Measurements from ENCODE around the gene SFMBT2.

Gene SFMBT2

GRCh38 chr10:7157091-7157490 lies 253.7 kb downstream of the SFMBT2 start:
- in situ Hi-C loops (cut with HindIII; ENCODE audit: low sequenced_read_pairs), result no loop called here
- H3K4me3 ChIP-seq (ENCODE audit: low read depth, low read length), result no peak overlapping the region
- TF ChIP-seq, protein P1, sequence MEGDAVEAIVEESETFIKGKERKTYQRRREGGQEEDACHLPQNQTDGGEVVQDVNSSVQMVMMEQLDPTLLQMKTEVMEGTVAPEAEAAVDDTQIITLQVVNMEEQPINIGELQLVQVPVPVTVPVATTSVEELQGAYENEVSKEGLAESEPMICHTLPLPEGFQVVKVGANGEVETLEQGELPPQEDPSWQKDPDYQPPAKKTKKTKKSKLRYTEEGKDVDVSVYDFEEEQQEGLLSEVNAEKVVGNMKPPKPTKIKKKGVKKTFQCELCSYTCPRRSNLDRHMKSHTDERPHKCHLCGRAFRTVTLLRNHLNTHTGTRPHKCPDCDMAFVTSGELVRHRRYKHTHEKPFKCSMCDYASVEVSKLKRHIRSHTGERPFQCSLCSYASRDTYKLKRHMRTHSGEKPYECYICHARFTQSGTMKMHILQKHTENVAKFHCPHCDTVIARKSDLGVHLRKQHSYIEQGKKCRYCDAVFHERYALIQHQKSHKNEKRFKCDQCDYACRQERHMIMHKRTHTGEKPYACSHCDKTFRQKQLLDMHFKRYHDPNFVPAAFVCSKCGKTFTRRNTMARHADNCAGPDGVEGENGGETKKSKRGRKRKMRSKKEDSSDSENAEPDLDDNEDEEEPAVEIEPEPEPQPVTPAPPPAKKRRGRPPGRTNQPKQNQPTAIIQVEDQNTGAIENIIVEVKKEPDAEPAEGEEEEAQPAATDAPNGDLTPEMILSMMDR (IDR thresholded peaks at IDR 0.05; ENCODE audit: low read depth, low read length), result no peak
- no peak for DNase-seq (ENCODE audit: low read depth, low spot score)

DNA sequence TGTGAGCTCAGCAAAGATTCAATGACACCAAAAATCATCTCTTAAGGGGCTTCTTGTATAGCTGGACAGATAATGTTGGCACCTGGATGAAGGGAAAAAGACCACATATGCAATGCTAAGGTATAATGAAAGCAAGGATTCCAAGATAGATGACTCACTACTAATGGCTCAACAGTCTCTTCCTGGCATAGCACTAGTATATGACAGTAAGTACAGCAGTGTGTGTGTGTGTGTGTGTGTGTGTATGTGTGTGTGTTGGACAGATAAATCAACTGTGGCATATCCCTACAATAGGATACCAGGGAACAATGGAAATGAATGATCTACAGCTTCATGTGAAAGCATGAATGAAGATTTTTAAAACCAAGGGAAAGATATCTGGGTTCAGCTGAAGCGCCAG lies 257.1 kb downstream of the SFMBT2 start:
- H3K4me3 ChIP-seq (ENCODE audit: low read depth, low read length), result no peak overlapping the region
- in situ Hi-C loops (cut with HindIII; ENCODE audit: low sequenced_read_pairs), result no loop called here
- DNase-seq (ENCODE audit: low read depth, low spot score), result peak; percentile 19
- TF ChIP-seq, protein P1 (IDR thresholded peaks at IDR 0.05; ENCODE audit: low read depth, low read length), result no peak

DNA sequence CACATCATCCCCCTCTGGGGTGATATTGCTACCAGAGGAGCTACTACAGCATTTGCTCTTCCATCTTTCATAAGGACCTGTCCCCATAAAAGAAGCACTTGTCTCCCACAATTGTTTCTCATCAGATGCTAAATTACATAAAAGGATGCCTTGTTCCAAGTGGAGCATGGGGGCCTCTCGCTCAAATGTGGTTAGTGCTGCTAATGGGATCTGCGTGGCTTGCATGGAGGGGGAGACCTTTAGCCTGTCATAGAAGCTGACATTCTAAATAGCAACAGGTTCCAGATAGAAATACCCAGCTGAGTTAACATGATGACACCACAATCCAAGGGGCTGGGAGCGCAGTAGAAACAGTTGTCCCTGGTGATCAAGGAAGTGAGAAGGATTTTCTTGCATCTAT lies 257.9 kb downstream of the SFMBT2 start:
- no peak for DNase-seq (ENCODE audit: low read depth, low spot score)
- in situ Hi-C loops (cut with HindIII; ENCODE audit: low sequenced_read_pairs), result no loop called here
- H3K4me3 ChIP-seq (ENCODE audit: low read depth, low read length), result no peak overlapping the region
- TF ChIP-seq, protein P1 (IDR thresholded peaks at IDR 0.05; ENCODE audit: low read depth, low read length), result no peak

DNA sequence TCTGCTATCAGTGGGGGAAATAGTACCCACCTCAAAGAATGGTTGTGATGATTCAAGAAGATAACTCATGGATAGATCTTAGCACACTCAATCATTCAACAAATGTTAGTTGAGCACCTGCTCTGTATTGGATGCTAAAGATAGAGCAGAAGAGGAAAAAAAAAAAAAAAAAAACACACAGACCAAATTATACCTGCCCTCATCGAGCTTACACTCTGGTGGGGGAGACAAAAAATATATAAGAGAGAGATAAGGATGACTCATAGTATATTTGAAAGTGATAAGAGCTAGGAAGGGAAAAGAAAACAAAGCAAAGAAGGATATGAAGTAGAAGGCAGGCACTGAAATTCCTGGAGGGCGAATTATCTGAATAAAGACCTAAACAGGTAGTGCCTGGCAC lies 258.5 kb downstream of the SFMBT2 start:
- no peak overlapping the region for H3K4me3 ChIP-seq (ENCODE audit: low read depth, low read length)
- in situ Hi-C loops (cut with HindIII; ENCODE audit: low sequenced_read_pairs), result no loop called here
- TF ChIP-seq, protein P1 (IDR thresholded peaks at IDR 0.05; ENCODE audit: low read depth, low read length), result no peak
- no peak for DNase-seq (ENCODE audit: low read depth, low spot score)

- DNase-seq (ENCODE audit: low read depth, low spot score), result no peak
- TF ChIP-seq, protein P1 (IDR thresholded peaks at IDR 0.05; ENCODE audit: low read depth, low read length), result no peak
- H3K4me3 ChIP-seq (ENCODE audit: low read depth, low read length), result no peak overlapping the region
- in situ Hi-C loops (cut with HindIII; ENCODE audit: low sequenced_read_pairs), result no loop called here
Observed at GRCh38 chr10:7151538-7151937, 259.3 kb downstream of the SFMBT2 start.

- no peak overlapping the region for H3K4me3 ChIP-seq (ENCODE audit: low read depth, low read length)
- DNase-seq (ENCODE audit: low read depth, low spot score), result no peak
- TF ChIP-seq, protein P1 (IDR thresholded peaks at IDR 0.05; ENCODE audit: low read depth, low read length), result no peak
- in situ Hi-C loops (cut with HindIII; ENCODE audit: low sequenced_read_pairs), result no loop called here
Observed at GRCh38 chr10:7150349-7150748, 260.5 kb downstream of the SFMBT2 start.

GRCh38 chr10:7146189-7146588 lies 264.6 kb downstream of the SFMBT2 start:
- no peak overlapping the region for H3K4me3 ChIP-seq (ENCODE audit: low read depth, low read length)
- in situ Hi-C loops (cut with HindIII; ENCODE audit: low sequenced_read_pairs), result no loop called here
- DNase-seq (ENCODE audit: low read depth, low spot score), result no peak
- TF ChIP-seq, protein P1 (IDR thresholded peaks at IDR 0.05; ENCODE audit: low read depth, low read length), result no peak
